Measurements from ENCODE around the gene KCNQ1OT1.

- no peak for TF ChIP-seq CTCF (IDR thresholded peaks at IDR 0.05)
- no peak for TF ChIP-seq POLR2A (IDR thresholded peaks at IDR 0.05)
Measured at GRCh38 chr11:2741006-2741376, 41.2 kb upstream of the KCNQ1OT1 start.

All from adrenal gland (tissue), 5 donors.